Glomerular visceral epithelial cell (primary cell): ENCODE measurements around the gene DNTTIP2.
"Not testable (repeated sequence)": the region's sequence is repeated elsewhere in the genome, so short reads cannot be mapped to it uniquely, and the experiment has no call there.

Experiments used
- DNase-seq: peaks from one replicate; pipeline ENCODE4 v3.0.0-alpha.2; 2016; ENCODE audit errors: extremely low spot score

The DNTTIP2 gene

GRCh38 chr1:93878889-93879586, at the start of gene DNTTIP2:
Gene DNTTIP2, minus strand, starts transcription at chr1:93879206. Its CDS starts 58 bp downstream, at chr1:93879148.
- DNase-seq, result peak; percentile 88

DNA sequence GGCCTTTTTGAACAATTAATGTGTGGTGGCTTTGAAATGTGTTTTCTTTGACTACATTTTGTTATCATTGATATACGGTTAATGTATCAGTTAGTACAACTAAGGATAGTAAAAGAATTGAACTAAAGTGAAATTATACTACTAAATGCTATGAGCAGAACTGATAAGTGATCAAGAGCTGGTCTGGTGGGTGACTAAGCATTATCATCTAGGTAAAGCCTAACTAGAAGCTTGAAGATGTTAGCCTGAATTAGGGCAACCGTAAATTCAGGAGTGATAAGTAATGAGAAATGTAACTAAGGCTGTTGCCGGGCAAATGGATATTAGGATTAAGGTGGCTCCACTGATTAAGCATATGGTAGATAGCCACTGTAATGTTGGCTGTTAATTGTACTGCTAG, 46.2 kb upstream of the DNTTIP2 start:
- no peak for DNase-seq

DNA sequence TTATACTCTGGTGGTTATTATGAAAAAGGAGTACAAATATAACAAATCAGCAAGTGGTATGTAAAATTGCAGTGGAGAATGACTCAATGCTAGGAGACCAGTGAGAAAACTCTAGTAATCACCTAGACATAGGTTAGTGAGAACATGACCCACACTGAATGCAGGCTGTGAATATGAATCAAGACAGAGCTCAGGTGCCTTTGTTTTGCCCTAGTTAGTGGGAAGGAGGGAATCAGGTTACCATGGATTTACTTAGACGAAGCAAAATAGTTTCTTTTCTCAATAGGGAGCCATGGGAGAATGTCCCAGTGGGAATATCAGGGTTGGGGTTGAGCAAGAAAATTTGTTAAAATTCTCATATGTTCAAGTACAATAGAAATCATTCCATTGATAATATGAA, 40.8 kb upstream of the DNTTIP2 start:
- DNase-seq, result no peak

GRCh38 chr1:93917302-93917701, 38.3 kb upstream of the DNTTIP2 start:
- DNase-seq, result no peak

GRCh38 chr1:93910880-93911279, 31.9 kb upstream of the DNTTIP2 start:
- DNase-seq, result not testable (repeated sequence)

DNA sequence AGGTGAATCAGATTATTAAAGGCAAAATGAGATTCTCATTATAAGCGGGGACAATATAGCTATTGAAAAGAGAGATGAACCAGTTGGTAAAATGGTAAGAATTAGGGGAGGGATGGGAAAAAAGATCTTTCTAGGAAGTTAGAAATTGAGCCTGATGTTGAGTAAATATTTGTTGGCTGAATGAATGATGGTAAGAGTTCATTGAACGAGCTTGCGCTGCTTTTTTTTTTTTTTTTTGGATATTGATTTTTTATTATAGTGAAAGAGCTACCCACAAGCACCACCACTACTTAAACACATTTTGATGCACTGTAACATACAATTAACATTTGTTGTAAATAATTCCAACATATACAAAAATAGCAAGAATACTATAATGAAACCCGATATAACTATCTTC, 31.3 kb upstream of the DNTTIP2 start:
- DNase-seq, result no peak

DNA sequence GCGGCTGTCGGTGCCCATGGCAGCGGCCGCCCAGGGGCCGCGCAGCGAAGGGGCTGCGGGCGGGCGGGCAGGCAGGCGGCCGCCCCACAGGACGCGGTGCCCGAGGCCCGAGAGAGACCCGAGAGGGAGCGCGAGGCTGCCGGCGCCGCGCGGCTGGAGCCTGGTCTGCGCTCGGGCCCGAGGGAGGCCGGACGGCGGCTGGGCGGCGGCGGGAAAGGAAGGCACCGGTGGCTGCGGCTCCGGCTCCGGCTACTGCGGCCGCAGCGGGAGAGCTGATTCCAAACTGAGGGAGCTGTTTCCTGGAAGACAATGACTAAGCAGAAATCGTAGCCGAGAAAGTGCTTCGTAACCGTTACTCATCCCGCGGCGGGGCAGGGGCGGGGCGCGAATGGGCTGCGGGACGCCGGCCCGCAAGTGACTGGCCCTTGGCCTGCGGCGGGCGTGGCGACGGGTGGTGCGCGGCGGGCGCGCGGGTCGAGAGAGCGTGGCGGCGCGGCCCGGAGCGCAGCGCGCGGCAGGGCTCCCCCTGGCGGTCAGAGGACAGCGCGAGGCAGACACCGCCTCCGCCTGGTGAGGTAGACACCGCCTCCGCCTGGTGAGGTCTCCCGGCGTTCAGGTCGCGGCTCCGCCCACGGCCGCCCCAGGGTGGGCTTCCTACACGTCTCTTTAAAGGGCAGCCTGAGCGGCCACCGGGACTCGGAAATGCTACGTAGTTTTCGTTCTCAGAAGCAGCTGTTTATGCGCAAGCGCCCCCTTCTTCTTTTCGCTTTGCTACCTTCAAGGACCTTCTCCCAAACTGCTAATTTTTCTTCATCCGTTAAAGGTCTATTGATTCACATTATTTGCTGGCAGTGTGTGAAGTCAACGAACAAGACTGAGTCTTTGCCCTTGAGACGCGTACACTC, 30.4 kb upstream of the DNTTIP2 start, which contains the start of gene GCLM:
TSS of gene GCLM (minus strand) at position 285 of the 905 bp plus-strand sequence. CDS start at position 18, 267 bp downstream.
- peak; percentile 96 for DNase-seq

DNA sequence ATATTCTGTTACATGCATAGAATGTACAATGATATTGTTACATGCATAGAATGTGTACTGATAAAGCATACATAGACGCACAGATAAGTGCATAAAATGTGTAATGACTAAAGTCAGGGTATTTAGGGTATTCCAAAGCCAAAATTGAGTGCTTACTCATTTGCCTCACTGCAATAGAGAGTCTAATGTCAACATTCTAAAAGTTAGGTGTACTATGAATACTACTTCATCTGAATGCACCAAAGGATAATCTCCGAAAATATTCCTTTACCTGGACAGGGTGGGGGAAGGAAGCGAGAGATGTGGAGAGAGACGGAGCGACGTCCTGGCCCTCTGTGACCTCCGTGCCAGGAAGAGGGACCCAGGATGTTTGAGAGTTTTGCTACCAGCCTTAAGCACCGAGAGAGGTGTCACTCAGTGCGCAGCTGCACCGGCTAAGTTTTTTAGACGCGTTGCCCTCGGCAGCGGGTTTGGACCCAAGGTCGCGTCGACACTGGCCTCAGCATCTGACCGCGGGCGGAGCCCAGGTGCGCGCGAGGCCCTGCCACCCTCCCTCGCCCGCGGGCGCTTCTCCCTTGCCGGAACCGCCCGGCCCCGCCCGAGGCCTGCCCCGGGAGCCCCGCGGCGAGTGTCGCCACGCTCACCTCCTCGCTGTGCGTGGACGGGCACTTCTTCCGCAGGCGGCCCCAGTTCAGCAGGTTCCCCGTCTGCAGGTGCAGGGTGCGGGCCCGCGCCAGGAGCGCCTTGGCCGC, 29.6 kb upstream of the DNTTIP2 start:
- peak; percentile 36 for DNase-seq

GRCh38 chr1:93907718-93908117, 28.7 kb upstream of the DNTTIP2 start:
- DNase-seq, result peak; percentile 75

GRCh38 chr1:93906480-93906879, 27.5 kb upstream of the DNTTIP2 start:
- no peak for DNase-seq

GRCh38 chr1:93905734-93906133, 26.7 kb upstream of the DNTTIP2 start:
- no peak for DNase-seq

DNA sequence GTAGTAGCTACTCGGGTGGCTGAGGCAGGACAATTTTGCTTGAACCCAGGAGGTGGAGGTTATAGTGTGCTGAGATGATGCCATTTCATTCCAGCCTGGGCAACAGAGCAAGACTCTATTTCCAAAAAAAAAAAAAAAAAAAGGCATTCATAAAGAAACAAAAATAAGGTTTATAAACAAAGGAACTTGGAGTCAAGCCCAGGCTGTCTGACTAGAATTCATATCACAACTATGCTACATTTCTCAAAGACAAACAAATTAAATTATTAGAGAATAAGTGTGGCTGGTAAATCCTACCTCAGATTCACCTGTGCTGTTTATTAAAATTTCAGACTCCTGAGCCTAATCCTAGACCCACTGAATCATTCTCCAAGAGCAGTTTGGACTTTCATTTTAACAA, 26.0 kb upstream of the DNTTIP2 start:
- no peak for DNase-seq

DNA sequence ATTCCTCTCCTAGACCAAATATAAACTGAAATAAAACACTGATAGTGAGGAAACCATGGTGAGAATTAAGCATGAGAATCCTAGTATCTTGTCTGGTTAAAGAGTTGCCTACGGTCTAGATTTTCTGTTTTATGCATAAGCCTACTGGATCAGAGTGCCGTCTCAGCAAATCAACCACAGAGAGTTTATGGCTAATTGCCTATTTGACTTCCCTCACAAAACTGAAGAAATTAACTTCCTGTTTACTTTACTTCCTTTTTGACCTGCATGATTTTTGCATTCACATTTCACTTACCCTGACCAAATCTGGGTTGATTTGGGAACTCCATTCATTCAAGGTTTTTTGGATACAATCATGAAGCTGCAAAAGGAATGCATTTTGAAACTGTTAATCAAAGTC, 25.2 kb upstream of the DNTTIP2 start:
- DNase-seq, result no peak

GRCh38 chr1:93900723-93901504, 21.9 kb upstream of the DNTTIP2 start:
- DNase-seq, result no peak

- no peak for DNase-seq
These were observed 20.7 kb upstream of the DNTTIP2 start for GRCh38 chr1:93899543-93900207.

DNA sequence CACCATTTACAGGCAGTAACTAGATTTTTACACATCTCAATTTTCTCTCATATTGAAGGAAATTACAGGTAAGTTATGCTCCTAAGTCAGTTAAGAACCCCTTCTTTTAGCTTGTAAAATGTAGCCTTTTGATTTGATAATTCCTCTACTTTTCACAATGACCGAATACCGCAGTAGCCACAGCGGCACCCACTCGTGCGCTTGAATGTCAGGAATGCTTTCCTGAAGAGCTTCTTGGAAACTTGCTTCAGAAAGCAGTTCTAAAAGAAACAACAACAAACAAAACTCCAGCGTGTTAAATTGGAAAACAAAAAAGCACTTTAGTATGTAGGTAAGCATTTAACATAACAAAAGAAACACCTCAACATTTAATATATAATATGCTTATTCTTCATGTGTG, 9.9 kb upstream of the DNTTIP2 start:
- no peak for DNase-seq

- DNase-seq, result no peak
These were observed 3.3 kb upstream of the DNTTIP2 start for GRCh38 chr1:93882269-93882668.

DNA sequence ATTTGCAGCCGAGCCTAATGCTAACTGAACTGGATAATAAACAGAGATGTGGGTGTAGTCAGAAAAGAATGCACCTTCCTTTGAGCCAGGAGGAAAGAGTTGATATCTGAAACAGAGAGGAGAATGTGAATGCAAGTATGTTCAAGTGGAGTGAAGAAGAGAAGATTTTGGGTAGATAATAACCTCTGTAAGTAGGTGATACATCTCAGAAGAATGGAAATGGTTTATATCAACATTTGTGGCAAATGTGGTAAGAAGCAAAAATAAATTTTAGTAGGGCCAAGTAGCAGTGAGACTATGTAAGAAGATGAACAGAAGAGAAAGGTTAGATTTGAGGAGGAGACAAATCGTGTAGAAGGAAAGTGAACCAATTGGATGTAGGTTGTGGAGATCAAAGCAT, 1.7 kb upstream of the DNTTIP2 start:
- no peak for DNase-seq

DNA sequence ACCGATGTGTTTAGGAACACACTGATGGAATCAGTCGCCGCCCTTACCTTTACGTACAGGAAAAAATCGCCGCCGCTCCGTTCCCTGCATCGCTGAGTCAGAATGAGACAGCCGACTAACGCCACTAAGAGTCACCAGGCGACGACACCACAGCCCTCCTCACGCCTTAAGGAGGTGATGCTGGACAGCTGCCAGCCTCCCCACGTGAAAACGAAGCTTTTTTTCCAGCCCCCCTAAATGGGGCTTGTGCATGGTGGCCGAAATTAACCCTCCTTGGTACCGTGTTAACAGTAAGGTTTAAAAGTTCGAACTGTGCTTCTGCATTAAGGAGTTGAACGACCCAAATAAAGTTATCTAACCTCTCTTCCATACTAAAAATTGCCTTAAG, 511 bp downstream of the DNTTIP2 start:
- peak; percentile 51 for DNase-seq

DNA sequence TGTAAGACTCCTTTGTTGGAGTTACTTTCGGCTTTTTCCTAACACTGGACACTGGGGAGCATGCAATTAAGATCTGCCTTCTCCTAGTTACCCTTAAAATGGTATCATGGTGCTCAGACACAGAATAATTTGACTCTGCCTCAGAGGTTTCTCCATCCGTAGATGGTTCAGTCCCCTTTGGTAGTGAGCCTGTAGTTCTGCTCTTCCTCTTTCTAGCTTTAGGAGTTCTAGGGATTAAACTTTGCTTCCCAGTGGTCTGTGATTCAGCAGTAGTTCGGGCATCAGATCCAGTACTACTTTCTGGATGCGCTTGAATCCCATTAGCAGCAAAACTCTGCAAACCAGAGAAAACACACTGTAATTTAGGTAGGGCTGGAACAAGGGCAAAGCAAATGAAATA, 1.5 kb downstream of the DNTTIP2 start:
- DNase-seq, result no peak

GRCh38 chr1:93876244-93876643, 2.8 kb downstream of the DNTTIP2 start:
- DNase-seq, result no peak
